CD4-positive, alpha-beta memory T cell (primary cell): ENCODE measurements around the gene ZMIZ1. TPM values are rescaled to one million over a fixed set of nuclear protein-coding genes. Genes with fewer than 3 reads are reported as not detected.

ENCODE experiments used
- CTCF ChIA-PET: fragments of 350-600 bp; sonication (Branson Sonifier 250); formaldehyde crosslinking; loops from one replicate; lab custom pipeline; 2021; ENCODE audit warnings: inconsistent platforms; ENCODE audit not compliant: partially characterized antibody; lab: Charles Lee
- POLR2A ChIA-PET: fragments of 350-600 bp; sonication (Branson Sonifier 250); formaldehyde crosslinking; loops from one replicate; lab custom pipeline; 2021; ENCODE audit not compliant: partially characterized antibody; lab: Charles Lee
- DNase-seq, 5 donors: peaks; one replicate each; pipeline versions ENCODE4 v3.0.0 to v3.0.0-alpha.2; 2020 to 2022; ENCODE audit warnings: mixed read lengths in 1 of 5
- H3K27ac ChIP-seq: one replicate; pipeline ENCODE4 v1.7.0; 2013; ENCODE audit warnings: low read depth, low read length
- H3K27me3 ChIP-seq: 2 replicates; pipeline ENCODE4 v1.7.0; 2013; ENCODE audit warnings: mild to moderate bottlenecking, low read length, moderate library complexity; ENCODE audit not compliant: insufficient read depth
- H3K36me3 ChIP-seq: 2 replicates; pipeline ENCODE4 v1.7.0; 2013; ENCODE audit warnings: mild to moderate bottlenecking, low read length, moderate library complexity; ENCODE audit not compliant: insufficient read depth
- H3K4me1 ChIP-seq: 2 replicates; pipeline ENCODE4 v1.7.0; 2013; ENCODE audit warnings: mild to moderate bottlenecking, low read length, moderate library complexity; ENCODE audit not compliant: insufficient read depth
- H3K4me3 ChIP-seq, 2 donors: one replicate each; pipeline ENCODE4 v1.7.0; 2013; ENCODE audit warnings: low read length in 2 of 2, mild to moderate bottlenecking in 1 of 2
- H3K9me3 ChIP-seq, 2 donors: one replicate each; pipeline ENCODE4 v1.7.0; 2013; ENCODE audit warnings: low read length in 2 of 2, control low read depth in 1 of 2; ENCODE audit not compliant: control insufficient read depth in 1 of 2
- H3K27ac Mint-ChIP-seq, 7 donors: one replicate each; pipeline ENCODE4 v1.8.0; 2020 to 2021; ENCODE audit warnings: mixed read lengths in 7 of 7, mild to moderate bottlenecking in 6 of 7, inconsistent platforms in 3 of 7, moderate library complexity in 3 of 7
- H3K27me3 Mint-ChIP-seq, 2 donors: one replicate each; pipeline ENCODE4 v1.8.0; 2020 to 2021; ENCODE audit warnings: mixed read lengths in 2 of 2
- H3K36me3 Mint-ChIP-seq, 2 donors: one replicate each; pipeline ENCODE4 v1.8.0; 2020 to 2021; ENCODE audit warnings: mixed read lengths in 2 of 2, inconsistent platforms in 1 of 2, mild to moderate bottlenecking in 1 of 2
- H3K4me1 Mint-ChIP-seq, 4 donors: one replicate each; pipeline ENCODE4 v1.8.0; 2020 to 2021; ENCODE audit warnings: mixed read lengths in 4 of 4, mild to moderate bottlenecking in 1 of 4
- H3K4me3 Mint-ChIP-seq, 8 donors: one replicate each; pipeline ENCODE4 v1.8.0; 2020 to 2021; ENCODE audit warnings: mixed read lengths in 8 of 8, mild to moderate bottlenecking in 7 of 8, moderate library complexity in 6 of 8, inconsistent platforms in 3 of 8
- H3K9me3 Mint-ChIP-seq, 8 donors: one replicate each; pipeline ENCODE4 v1.8.0; 2020 to 2021; ENCODE audit warnings: mixed read lengths in 8 of 8, mild to moderate bottlenecking in 5 of 8, inconsistent platforms in 3 of 8, moderate library complexity in 1 of 8
- intact Hi-C: fragments of 100-400 bp; cut with micrococcal nuclease; formaldehyde crosslinking; loops from one replicate; pipeline ENCODE4 v1.15.1; 2023
- polyA plus RNA-seq, 2 donors: library from polyadenylated mRNA; unstranded; fragments of 300-500 nt; fragmentation: Illumina TruSeq; gene quantifications; one replicate each; pipeline ENCODE4 v1.2.3, GENCODE V29; 2021
- total RNA-seq, 2 experiments: library from RNA; stranded (reverse); gene quantifications; one replicate each; pipeline ENCODE4 v1.2.3, GENCODE V29; 2021

Gene ZMIZ1
- total and polyA plus RNA-seq, 4 experiments from 2014 or later, result 0.58 to 25.4 (median 14.0) TPM

- Histone ChIP-seq H3K4me1 (peaks cover 69% of the 10 kb centered on the region), H3K36me3 (no peaks in the 10 kb centered on the region), H3K9me3 (no peaks in the 10 kb centered on the region), H3K27me3 (no peaks in the 10 kb centered on the region), H3K4me3 (no peak overlapping the region), H3K27ac (no peak overlapping the region)
- intact Hi-C loops, result loop anchor here (5.0 kb wide), 1 partner anchor 82 kb away; the partner anchor contains the start of gene ZMIZ1
- H3K27ac Mint-ChIP-seq, result peak overlapping the region; percentile 46 to 93 (median 75)
- no peaks in the 10 kb centered on the region for H3K27me3 Mint-ChIP-seq
- ChIA-PET CTCF (interaction anchor here (0.9 kb wide), 1 partner anchor 176 kb away, joined by 3 read pairs; no protein-coding TSS in a partner anchor), POLR2A (no interaction called here)
- H3K36me3 Mint-ChIP-seq, result peaks cover 0 to 1% of the 10 kb centered on the region in 2 donors
- H3K4me3 Mint-ChIP-seq, result peak overlapping the region in 2 of 8 donors; percentile 8 to 54
- peaks cover 25 to 62% (median 48%) of the 10 kb centered on the region in 4 donors for H3K4me1 Mint-ChIP-seq
- no peaks in the 10 kb centered on the region for H3K9me3 Mint-ChIP-seq
- no peak for DNase-seq
These were observed 80.5 kb downstream of the ZMIZ1 start for GRCh38 chr10:79149345-79149661.

DNA sequence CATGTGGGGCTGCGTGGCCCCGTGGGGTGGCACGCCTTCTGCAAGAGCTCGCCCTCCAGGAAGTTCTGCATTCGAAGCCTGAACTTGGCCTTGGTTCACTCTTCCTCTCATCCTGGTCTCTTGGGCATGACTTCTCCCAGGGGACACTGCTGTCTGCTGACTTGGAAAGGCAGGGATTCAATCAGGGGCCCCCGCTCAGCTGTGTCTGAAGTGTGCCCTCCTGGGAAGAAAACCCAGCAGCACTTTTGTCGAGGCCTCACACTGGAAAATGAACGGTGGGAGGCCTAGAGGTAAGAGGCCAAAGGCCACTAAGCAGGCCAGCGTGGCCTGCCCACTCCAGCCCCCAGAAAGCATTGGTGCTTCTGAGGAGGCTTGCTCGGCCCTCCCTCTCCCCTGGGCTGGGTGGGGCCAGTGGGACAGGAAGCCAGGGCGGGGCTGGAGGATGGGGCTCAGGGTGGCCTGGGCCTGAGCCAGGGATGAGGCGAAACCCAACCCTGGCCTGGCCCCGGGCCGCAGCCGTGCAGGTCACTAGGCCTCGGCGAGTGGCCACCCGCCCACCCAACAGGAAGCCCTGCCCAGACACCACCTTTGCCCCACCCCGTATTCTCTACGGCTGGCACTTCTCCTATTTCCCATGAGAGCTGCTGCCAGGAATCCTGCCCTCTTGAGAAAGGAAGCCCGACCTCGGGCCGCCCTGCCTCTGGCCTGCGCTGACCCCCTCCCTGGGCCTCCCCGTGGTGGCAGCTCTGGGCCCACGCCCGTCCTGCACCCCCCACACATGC lies 81.1 kb downstream of the ZMIZ1 start:
- POLR2A ChIA-PET, result no interaction called here
- intact Hi-C loops, result loop anchor here (5.0 kb wide), 1 partner anchor 83 kb away; the partner anchor contains the start of gene ZMIZ1

GRCh38 chr10:79150444-79150754 lies 81.6 kb downstream of the ZMIZ1 start:
- Mint-ChIP-seq H3K27me3 (no peaks in the 10 kb centered on the region), H3K4me1 (peaks cover 20 to 52% (median 38%) of the 10 kb centered on the region in 4 donors), H3K27ac (peak overlapping the region in 6 of 7 donors; percentile 10 to 60 (median 48)), H3K36me3 (no peaks in the 10 kb centered on the region), H3K9me3 (no peaks in the 10 kb centered on the region), H3K4me3 (peak overlapping the region in 3 of 8 donors; percentile 48 to 73 (median 52))
- Histone ChIP-seq H3K27me3 (no peaks in the 10 kb centered on the region), H3K27ac (no peak overlapping the region), H3K4me3 (no peak overlapping the region), H3K4me1 (peaks cover 58% of the 10 kb centered on the region), H3K9me3 (no peaks in the 10 kb centered on the region), H3K36me3 (no peaks in the 10 kb centered on the region)
- DNase-seq, result no peak
- POLR2A ChIA-PET, result no interaction called here
- CTCF ChIA-PET, result no interaction called here
- intact Hi-C loops, result no loop called here

More for the DNA sequence above, 81.1 kb downstream of the ZMIZ1 start:
- peak in 4 of 5 donors; percentile 15 to 24 (median 20) for DNase-seq
- H3K4me1 Mint-ChIP-seq, result peaks cover 23 to 57% (median 43%) of the 10 kb centered on the region in 4 donors
- H3K9me3 ChIP-seq, result no peaks in the 10 kb centered on the region
- CTCF ChIA-PET, result interaction anchor here (0.9 kb wide), 1 partner anchor 177 kb away, joined by 3 read pairs; no protein-coding TSS in a partner anchor
- no peaks in the 10 kb centered on the region for H3K27me3 Mint-ChIP-seq
- no peak overlapping the region for H3K27ac ChIP-seq
- peak overlapping the region in 6 of 7 donors; percentile 59 to 80 (median 74) for H3K27ac Mint-ChIP-seq
- no peak overlapping the region for H3K4me3 ChIP-seq
- peaks cover 64% of the 10 kb centered on the region for H3K4me1 ChIP-seq
- no peaks in the 10 kb centered on the region for H3K9me3 Mint-ChIP-seq
- no peaks in the 10 kb centered on the region for H3K36me3 ChIP-seq
- peak overlapping the region in 4 of 8 donors; percentile 25 to 73 (median 50) for H3K4me3 Mint-ChIP-seq
- no peaks in the 10 kb centered on the region for H3K27me3 ChIP-seq
- no peaks in the 10 kb centered on the region for H3K36me3 Mint-ChIP-seq

GRCh38 chr10:79152423-79152817 lies 83.7 kb downstream of the ZMIZ1 start:
- H3K27me3 ChIP-seq, result no peaks in the 10 kb centered on the region
- no peak overlapping the region for H3K4me3 ChIP-seq
- H3K9me3 ChIP-seq, result no peaks in the 10 kb centered on the region
- Mint-ChIP-seq H3K27ac (peak overlapping the region in 2 of 7 donors; percentile 4 to 42), H3K4me3 (no peak overlapping the region), H3K36me3 (no peaks in the 10 kb centered on the region), H3K4me1 (peaks cover 17 to 44% (median 24%) of the 10 kb centered on the region in 4 donors), H3K27me3 (no peaks in the 10 kb centered on the region), H3K9me3 (no peaks in the 10 kb centered on the region)
- no peak for DNase-seq
- intact Hi-C loops, result no loop called here
- POLR2A ChIA-PET, result no interaction called here
- CTCF ChIA-PET, result no interaction called here
- H3K4me1 ChIP-seq, result peaks cover 38% of the 10 kb centered on the region
- H3K27ac ChIP-seq, result no peak overlapping the region
- H3K36me3 ChIP-seq, result no peaks in the 10 kb centered on the region

- no peaks in the 10 kb centered on the region for H3K9me3 Mint-ChIP-seq
- H3K4me1 Mint-ChIP-seq, result peaks cover 9 to 30% (median 15%) of the 10 kb centered on the region in 4 donors
- DNase-seq, result no peak
- ChIA-PET CTCF (no interaction called here), POLR2A (no interaction called here)
- H3K27me3 ChIP-seq, result no peaks in the 10 kb centered on the region
- no peaks in the 10 kb centered on the region for H3K36me3 ChIP-seq
- no peaks in the 10 kb centered on the region for H3K36me3 Mint-ChIP-seq
- no peak overlapping the region for H3K4me3 ChIP-seq
- H3K27ac ChIP-seq, result no peak overlapping the region
- H3K9me3 ChIP-seq, result no peaks in the 10 kb centered on the region
- intact Hi-C loops, result no loop called here
- H3K27me3 Mint-ChIP-seq, result no peaks in the 10 kb centered on the region
- H3K27ac Mint-ChIP-seq, result no peak overlapping the region
- H3K4me1 ChIP-seq, result peaks cover 25% of the 10 kb centered on the region
- no peak overlapping the region for H3K4me3 Mint-ChIP-seq
These were observed 85.0 kb downstream of the ZMIZ1 start for GRCh38 chr10:79153745-79154144.

DNA sequence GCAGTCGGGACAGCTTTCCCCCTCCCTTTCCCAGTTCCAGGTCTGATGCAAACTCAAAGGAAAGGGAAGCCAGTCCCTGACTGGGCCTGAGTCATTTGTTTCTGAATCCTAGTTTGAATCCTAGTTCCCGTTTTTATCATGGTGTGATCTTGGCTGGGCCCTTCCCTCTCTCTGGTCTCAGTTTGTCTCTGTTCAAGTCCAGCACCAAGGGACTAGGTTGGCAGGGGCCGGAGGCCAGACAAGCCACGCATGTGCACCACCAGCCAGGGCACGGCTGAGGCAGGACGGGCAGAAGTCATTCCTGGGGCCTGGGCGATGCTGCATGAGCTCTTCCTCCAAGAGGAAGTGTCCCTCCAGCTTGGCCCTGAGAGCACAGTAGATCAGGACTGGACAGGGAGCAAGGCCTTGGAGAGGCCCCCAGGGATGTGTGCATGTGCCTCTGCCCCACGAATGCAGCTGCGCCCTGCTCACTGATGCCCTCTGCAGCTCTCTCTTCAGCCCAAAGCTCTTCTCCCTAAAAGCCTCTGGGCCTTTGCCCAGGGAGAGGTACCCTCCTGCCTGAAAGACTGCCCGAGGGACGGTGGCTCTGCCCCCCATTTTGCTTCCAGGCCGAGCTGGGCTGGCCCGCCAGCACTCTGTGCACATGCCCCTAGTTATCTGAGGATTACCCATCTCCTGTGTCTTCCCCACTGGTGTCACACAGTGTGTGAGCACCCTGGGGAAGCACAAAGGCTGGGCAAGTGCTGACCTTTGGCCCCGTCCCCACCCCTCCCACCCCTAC lies 86.7 kb downstream of the ZMIZ1 start:
- Mint-ChIP-seq H3K36me3 (no peaks in the 10 kb centered on the region), H3K27me3 (no peaks in the 10 kb centered on the region), H3K27ac (no peak overlapping the region), H3K4me3 (no peak overlapping the region), H3K4me1 (peaks cover 0 to 13% (median 2%) of the 10 kb centered on the region in 4 donors), H3K9me3 (no peaks in the 10 kb centered on the region)
- H3K4me3 ChIP-seq, result no peak overlapping the region
- ChIA-PET POLR2A (no interaction called here), CTCF (no interaction called here)
- H3K27ac ChIP-seq, result no peak overlapping the region
- H3K4me1 ChIP-seq, result peaks cover 7% of the 10 kb centered on the region
- no peaks in the 10 kb centered on the region for H3K27me3 ChIP-seq
- intact Hi-C loops, result no loop called here
- H3K36me3 ChIP-seq, result no peaks in the 10 kb centered on the region
- no peaks in the 10 kb centered on the region for H3K9me3 ChIP-seq
- no peak for DNase-seq
